NCI-H2171 treated with DMSO at 0.1 percent for 48 hours (cell line): ENCODE results near the gene LRP8.

Experiments
- DNase-seq: peaks from one replicate; lab custom pipeline; 2025; lab: John Stamatoyannopoulos, UW

Gene LRP8

GRCh38 chr1:53259932-53260331, 67.9 kb downstream of the LRP8 start:
- no peak for DNase-seq

DNA sequence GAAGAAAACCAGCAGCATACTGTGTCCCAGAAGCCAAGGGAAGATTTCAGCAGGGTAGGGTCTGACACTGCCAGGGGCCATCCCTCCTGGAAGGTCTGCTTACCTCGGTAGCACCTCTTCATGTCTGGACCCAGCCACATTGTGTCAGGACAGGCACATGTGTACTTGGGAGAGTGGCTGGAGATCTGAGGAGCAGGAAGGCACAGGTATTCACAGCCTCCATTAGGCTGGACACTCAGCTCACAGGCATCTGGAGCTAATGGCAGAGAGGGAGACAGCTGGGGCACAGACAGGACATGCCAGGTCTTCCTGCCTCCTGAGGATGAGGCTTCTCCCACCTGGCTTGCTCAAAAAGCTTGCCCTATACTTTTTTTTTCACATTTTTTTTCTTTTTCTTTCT, 69.7 kb downstream of the LRP8 start:
- DNase-seq: no peak

- DNase-seq: no peak
Observed at GRCh38 chr1:53257454-53258081, 70.3 kb downstream of the LRP8 start.

GRCh38 chr1:53256511-53257453, 71.1 kb downstream of the LRP8 start:
- DNase-seq: no peak

- DNase-seq: no peak
Observed at GRCh38 chr1:53255031-53255430, 72.8 kb downstream of the LRP8 start.

GRCh38 chr1:53254011-53254640, 73.7 kb downstream of the LRP8 start:
- DNase-seq: no peak

- no peak for DNase-seq
Observed at GRCh38 chr1:53250325-53250724, 77.5 kb downstream of the LRP8 start.

GRCh38 chr1:53249706-53250105, 78.2 kb downstream of the LRP8 start:
- DNase-seq: peak; percentile 97

DNA sequence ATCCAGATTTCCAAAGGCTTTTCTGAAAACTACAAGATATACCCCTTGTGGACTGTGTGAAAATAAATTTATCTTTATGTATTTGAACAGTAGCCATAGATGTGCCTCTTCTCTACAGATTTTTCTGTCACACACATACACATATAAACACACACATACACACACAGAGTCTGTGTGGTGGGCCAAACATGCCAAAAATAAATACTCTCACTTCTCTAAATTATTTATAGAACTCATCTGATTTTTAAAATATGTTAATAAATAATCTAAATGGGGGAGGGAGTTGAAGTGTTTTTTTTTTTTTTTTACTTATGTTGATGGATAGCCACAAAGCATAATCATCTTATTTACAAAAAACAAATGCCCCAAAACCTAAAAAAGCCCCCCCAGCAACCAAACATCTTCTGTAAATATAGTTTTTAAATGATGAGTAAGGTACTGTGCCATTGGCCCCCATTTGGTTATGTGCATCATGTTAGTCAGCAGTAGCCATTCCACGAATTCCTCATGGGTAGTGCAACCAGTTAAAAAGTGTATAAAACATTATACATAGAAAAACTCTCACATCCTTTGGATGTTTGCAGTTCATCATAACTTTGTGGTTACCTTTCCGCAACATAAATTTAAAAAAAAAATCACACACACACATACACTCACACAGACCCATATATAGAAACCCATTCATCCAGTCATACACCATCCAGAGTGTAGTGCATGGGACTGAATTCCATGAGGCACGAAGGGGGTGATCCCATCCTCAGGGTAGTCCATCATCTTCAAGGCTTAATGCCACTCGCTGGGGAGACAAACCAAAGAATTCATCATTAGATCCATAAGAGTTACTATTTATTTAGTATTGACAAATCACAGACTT, 81.4 kb downstream of the LRP8 start:
- DNase-seq: no peak

DNA sequence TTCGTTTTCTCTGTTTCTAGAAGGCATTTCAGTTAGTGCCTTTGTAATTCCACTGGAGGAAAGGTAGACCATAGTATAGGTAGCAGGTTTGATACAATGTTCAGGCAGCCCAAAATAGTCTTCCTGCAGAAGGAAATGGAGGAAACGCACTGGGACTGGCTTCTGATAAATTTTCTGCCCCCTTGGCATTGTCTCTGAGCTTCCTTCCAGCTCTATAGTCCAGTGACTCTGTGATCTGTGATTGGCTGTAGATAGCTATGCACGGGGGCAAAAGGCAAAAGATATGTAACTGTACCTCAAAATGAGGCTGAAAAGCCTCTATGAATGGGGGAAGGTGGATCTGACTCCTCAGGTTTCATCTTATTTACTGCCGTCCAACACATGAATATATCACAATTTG, 83.7 kb downstream of the LRP8 start:
- no peak for DNase-seq

DNA sequence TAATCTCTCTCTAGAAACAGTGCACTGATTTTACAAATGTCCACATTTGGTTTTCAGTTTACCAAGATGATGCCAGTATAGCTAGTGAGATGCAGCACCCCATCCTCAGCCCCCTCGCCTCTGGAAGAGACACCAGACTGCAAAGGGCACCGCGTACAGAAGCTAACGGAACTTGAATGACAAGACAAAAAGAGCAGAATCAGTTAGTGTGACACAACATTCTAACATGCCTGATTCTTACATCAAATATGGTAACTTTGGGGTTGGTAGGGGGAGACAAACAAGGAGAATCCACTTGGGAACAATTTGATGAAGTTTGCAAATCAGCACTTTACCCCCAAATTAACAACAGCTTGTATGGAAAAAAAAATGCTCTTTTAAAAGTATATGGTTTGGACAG, 85.5 kb downstream of the LRP8 start:
- DNase-seq: peak; percentile 4

GRCh38 chr1:53241828-53242227, 86.0 kb downstream of the LRP8 start:
- DNase-seq: no peak

- DNase-seq: peak; percentile 96
Observed at GRCh38 chr1:53238197-53239155, 89.4 kb downstream of the LRP8 start, which contains the start of gene MAGOH. MAGOH (minus strand) TSS chr1:53238518; CDS start chr1:53238448, 70 bp downstream.

DNA sequence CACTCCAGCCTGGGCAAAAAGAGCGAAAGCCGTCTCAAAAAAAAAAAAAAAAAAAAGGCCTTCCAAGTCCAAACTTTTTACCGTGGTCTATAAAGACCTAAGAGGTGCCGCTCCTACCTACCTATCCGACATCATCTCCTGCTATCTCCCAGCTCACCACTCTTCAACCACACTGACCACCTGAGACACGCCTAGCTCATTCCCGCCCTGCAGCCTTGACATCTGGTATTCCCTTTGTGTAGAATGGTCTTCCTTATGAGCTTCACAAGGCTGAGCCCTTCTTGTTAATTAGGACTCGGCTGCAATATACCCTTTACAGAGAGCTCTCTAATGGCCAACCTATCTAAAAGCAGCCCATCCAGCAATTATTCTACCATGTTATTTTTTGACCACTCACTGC, 90.2 kb downstream of the LRP8 start:
- no peak for DNase-seq

- DNase-seq: no peak
Observed at GRCh38 chr1:53220962-53221286, 106.9 kb downstream of the LRP8 start.

DNA sequence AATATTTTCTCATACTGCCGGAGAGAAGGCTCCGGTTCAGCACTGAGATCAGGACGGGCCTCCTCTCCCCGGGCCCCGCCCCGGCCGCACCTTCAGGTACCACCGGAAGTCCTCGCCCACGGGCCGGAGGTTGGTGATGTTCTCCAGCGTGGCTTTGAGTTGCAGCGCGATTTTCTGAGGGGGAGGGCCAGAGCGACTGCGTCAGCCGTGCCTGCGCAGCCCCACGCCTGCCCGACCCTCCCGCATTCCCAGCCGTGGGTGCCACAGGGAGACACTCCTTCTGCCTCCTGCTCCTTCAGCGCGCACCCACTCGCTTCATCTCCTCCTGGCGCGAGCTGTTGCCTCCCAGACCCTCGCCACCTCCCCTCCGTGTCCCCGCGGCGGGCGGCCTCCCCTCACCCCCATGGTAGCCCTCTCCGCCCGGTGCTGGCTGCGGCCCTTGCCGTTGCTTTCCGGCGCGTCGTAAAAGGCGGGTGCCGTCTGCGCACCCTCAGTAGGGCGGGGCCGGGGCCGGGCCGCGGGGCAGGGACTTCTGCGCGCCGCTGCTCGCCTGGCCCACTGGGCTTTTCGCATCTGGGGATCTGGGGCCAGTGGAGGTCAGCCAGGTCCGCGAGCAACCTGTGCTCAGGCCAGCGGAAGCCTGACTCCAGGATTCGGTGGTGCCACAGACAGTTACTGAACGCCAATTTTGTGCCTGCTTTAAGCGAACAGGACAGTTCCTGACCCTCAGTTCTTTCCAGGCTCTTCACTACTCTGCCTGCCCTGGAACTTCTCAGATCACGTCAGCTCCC, 107.5 kb downstream of the LRP8 start, which contains the start of gene CZIB:
Gene CZIB (minus strand): TSS at position 464 of the 791 bp plus-strand sequence. CDS start 59 bp downstream, at position 405.
- DNase-seq: peak; percentile 93

- DNase-seq: no peak
Observed at GRCh38 chr1:53219711-53220110, 108.2 kb downstream of the LRP8 start.

GRCh38 chr1:53218201-53218600, 109.7 kb downstream of the LRP8 start:
- DNase-seq: no peak

- DNase-seq: no peak
Observed at GRCh38 chr1:53214376-53214940, 113.4 kb downstream of the LRP8 start.
